SKM-1 treated with dmso at 0.1 percent for 144 hours (cell line): Measurements from ENCODE around the gene ZNF625.
"Not testable (repeated sequence)": the region's sequence is repeated elsewhere in the genome, so short reads cannot be mapped to it uniquely, and the experiment has no call there.

Experiments used
- DNase-seq: peaks from one replicate; lab custom pipeline; 2025; ENCODE audit not compliant: unreplicated experiment; lab: John Stamatoyannopoulos, UW

ZNF625 gene

DNA sequence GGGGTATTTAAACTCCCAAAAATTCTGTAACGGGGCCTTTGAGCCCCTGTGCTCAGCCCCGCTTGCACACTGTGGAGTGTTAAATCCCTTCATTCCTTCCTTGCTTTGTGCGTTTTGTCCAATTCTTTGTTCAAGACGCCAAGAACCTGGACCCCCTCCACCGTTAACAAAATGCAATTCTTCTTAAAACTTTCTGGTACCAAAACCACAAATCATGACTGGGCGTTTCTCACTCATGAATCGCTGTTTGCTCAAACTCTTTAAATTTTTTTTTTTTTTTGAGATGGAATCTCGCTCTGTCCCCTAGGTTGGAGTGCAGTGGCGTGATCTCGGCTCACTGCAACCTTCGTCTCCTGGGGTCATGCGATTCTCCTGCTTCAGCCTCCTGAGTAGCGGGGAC, 17.3 kb downstream of the ZNF625 start:
- no peak for DNase-seq

DNA sequence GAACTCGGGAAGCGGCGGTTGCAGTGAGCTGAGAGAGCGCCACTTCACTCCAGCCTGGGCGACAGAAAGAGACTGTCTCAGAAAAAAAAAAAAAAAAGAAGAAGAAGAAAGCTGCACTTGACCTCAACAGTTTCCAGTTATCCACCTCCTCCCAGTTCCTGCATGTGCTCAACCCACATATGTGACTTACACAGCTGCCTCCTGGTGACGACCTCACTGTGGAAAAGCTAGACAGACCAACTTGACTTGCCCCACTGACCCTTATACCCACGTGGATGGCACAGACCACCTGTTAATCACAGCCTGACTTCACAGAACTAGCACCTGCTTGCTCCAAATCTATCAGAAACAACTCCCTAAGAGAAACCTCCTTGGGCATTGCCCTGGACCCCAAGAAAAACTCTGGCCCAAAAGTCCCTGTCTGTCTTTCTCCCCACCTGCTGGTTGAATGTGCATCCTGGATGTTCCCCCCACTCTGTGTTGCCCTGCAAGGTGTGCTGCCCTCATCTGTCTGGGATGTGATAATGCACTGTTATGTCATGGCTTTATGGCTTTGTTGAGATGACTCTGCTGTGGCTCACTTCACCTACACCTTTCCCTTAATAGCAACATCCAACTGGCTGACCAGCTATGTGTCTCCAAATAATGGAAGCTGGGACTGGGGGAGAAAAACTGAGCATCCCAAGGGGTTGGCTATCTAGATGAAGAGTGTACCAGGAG, 19.2 kb downstream of the ZNF625 start:
- DNase-seq, result peak; percentile 6

DNA sequence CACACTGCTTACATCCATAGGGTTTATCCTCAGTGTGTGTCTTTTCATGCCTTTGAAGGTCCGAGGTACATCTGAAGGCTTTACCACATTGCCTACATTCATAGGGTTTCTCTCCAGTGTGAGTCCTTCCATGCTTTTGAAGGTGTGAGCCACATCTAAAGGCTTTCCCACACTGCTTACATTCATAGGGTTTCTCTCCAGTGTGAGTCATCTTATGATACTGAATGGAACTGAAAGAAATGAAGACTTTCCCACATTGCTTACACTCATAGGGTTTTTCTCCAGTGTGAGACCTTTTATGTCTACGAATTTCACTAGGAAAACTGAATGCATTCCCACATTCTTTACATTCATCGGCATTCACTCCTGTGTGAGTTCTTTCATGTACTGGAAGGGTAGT, 23.5 kb downstream of the ZNF625 start:
- no peak for DNase-seq

DNA sequence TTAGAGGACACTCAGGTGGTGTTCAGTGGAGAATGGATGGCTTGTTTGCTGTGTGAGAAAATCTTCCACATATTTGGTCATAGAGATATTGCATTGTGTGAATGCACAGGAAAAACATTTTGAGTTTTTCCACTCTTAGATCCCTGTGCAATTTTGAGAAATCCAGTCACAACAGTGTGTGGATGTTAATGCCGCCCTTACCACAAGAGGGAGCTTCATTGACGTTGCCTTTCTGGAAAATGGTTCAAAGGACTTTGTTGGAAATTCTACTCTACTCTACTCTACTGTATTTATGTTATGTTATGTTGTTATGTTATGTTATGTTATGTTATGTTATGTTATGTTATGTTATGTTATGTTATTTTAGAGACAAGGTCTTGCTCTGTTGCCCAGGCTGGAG, 29.8 kb downstream of the ZNF625 start:
- DNase-seq, result peak; percentile 40

DNA sequence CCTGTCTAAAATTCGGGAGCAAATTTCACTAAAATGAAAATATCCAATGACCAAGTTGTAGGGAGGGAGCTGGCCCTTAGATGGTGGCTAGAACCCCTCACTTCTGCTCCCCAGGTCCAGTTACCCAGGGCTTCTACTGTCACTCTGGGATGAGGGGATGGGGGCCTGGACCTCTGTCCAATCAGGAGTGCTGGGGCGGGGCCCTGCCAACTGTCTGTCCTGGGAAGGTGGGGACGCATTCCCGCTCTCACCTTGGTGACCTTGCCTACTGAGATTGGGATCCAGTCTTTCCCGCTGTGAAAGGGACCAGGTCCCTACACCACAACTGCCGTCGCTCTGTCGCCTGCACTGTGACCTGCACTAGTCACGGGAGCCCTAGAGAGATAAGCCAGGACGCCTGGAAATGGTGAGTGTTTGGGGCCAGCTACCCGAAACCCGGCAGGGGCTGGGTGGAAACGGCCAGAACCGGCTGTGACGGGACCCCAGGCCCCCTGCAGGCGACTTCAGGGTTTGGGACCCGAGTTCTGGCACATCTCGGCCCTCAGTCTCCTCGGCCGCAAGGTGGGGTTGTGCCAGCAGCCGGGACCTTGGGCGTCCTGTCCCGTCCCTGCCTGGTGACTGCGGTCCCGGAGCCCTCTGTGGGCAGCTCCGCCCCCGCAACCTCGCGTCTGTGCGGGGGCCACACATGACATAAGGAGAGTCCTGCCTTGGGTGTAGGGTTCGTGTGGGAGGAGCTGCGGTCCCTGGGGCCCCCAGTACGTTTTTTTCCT, 39.1 kb downstream of the ZNF625 start:
- no peak for DNase-seq

DNA sequence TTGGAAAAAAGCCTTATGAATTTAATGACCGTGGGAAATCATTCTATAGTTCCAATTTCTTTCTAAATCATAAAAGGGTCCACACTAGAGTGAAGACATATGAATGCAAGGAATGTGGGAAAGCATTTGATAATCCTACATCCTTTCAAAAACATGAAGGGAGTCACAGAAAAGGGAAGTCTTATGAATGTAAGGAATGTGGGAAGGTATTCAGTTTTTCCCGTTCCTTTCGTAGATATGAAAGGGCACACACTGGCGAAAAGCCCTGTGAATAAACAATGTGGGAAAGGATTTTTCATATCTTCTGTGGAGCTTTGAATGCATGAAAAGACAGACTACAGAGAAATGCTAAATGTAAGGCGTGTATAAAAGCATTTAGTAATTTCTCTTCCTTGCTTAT, 43.4 kb downstream of the ZNF625 start:
- no peak for DNase-seq

DNA sequence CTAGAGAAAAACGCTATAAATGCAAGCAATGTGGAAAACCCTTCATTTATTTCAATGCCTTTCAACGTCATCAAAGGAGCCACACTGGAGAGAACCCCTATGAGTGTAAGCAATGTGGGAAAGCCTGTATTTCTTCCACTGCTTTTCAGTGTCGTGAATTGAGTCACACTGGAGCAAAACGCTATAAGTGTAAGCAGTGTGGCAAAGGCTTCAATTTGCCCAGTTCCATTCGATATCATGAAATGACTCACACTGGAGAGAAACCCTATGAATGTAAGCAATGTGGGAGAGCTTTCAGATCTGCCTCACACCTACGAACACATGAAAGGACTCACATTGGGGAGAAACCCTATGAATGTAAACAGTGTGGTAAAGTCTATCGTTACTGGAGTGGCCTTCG, 43.8 kb downstream of the ZNF625 start:
- no peak for DNase-seq

DNA sequence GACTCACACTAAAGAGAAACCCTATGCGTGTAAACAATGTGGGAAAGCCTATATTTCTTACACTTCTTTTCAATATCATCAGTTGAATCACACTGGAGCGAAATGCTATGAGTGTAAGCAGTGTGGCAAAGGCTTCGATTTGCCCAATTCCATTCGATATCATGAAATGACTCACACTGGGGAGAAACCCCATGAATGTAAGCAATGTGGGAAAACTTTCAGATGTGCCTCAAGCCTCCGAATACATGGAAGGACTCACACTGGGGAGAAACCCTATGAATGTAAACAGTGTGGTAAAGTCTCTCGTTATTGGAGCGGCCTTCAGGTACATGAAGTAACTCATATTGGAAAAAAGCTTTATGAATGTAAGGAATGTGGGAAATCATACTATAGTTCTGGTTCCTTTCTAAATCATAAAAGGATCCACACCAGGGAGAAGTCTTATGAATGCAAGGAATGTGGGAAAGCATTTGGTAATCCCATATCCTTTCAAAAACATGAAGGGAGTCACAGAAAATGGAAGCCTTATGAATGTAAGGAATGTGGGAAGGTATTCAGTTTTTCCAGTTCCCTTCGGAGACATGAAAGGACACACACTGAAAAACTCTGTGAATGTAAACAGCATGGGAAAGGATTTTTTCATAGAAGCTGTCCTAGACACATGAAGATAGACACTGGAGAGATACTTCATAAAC, 44.4 kb downstream of the ZNF625 start:
- DNase-seq, result no peak

DNA sequence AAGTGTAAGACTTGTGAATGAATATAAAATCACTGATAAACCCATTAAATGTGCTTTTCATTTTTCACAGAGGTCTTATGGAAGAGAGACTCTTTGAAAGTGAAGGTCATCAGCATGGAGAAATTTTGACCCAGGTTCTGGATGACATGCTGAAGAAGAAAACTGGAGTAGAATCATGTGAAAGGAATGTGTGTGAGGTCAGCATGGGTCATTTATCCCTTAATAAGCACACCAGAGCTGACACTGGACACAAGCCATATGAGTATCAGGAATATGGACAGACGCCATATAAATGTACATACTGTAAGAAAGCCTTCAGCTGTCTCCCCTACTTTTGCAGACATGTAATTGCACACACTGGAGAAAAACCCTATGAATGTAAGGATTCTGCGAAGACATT, 45.4 kb downstream of the ZNF625 start:
- DNase-seq, result no peak

DNA sequence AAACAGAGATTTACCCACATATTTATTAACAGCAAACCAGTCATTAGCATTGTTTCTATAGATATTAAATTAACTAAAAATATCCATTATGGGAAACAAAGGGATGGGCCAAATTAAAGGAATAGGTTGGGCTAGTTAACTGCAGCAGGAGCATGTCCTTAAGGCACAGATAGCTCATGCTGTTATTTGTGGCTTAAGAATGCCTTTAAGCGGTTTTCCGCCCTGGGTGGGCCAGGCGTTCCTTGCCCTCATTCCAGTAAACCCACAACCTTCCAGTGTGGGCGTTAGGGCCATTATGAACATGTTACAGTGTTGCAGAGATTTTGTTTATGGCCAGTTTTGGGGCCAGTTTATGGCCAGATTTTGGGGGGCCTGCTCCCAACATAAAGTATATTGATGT, 52.6 kb downstream of the ZNF625 start:
- DNase-seq, result not testable (repeated sequence)

DNA sequence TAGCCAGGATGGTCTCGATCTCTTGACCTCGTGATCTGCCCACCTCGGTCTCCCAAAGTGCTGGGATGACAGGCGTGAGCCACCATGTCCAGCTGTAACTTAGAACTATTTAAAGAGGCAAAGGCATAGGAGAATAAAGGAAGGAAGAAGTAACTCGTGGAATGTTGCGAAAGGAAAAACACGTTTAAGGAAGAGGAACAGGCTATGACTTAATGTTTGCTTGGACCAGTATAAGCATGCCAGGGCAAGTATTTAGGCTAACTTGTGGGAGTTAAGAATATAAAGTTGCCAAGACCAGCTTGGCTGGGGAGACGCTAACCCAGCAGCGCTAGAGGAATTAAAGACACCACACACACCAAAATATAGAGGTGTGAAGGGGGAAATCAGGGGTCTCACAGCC, 58.5 kb downstream of the ZNF625 start:
- DNase-seq, result peak; percentile 69

DNA sequence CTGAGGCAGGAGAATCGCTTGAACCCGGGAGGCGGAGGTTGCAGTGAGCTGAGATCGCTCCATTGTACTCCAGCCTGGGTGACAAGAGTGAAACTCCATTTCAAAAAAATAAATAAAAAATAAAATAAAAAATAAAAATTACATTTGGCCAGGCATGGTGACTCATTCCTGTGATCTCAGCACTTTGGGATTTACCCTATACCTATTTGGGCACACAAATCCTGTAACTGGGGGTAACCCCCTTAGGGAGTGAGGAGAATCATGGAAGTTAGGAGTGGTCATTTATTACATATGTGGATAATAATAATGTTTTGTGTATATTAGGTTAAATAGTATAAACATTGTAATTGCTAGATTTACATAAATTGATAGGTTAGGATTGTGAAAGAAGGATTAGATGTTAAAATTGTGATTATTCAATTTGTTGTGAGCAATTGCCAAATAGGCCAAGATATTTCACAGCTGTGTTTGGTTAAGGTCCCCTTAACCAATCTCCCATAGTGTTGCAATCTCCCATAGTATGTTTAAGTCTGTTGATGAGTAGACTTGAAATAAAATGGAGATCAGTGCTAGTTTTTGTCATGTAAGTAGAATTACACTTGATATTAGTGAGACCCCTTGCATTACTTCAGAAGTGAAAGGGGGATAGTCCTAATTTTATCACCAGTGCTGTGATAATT, 61.3 kb downstream of the ZNF625 start:
- no peak for DNase-seq
